HL-60/S4 (cell line): ENCODE data around the gene AGTR1.

Experiments
- in situ Hi-C: fragments of 300-500 bp; cut with MboI; formaldehyde crosslinking; loops from 2 replicates; pipeline ENCODE4 v1.14.3; 2022; ENCODE audit warnings: low sequenced_read_pairs

The AGTR1 gene

GRCh38 chr3:148697306-148698189 lies at the start of gene AGTR1:
TSS of gene AGTR1 (plus strand) at chr3:148697903. CDS start at chr3:148741036, 43,133 bp downstream.
- in situ Hi-C loops = no loop called here

- in situ Hi-C loops = no loop called here
Measured at GRCh38 chr3:148648685-148649352, 48.9 kb upstream of the AGTR1 start.

- in situ Hi-C loops = no loop called here
Measured at GRCh38 chr3:148651549-148651948, 46.2 kb upstream of the AGTR1 start.

- in situ Hi-C loops = no loop called here
Measured at GRCh38 chr3:148654433-148654832, 43.3 kb upstream of the AGTR1 start.

GRCh38 chr3:148657470-148657869 lies 40.2 kb upstream of the AGTR1 start:
- in situ Hi-C loops = no loop called here

- in situ Hi-C loops = no loop called here
Measured at GRCh38 chr3:148659512-148659911, 38.2 kb upstream of the AGTR1 start.

- in situ Hi-C loops = no loop called here
Measured at GRCh38 chr3:148680289-148680688, 17.4 kb upstream of the AGTR1 start.

GRCh38 chr3:148681080-148681479 lies 16.6 kb upstream of the AGTR1 start:
- in situ Hi-C loops = no loop called here

- in situ Hi-C loops = no loop called here
Measured at GRCh38 chr3:148682997-148683396, 14.7 kb upstream of the AGTR1 start.

- in situ Hi-C loops = no loop called here
Measured at GRCh38 chr3:148694116-148694515, 3.6 kb upstream of the AGTR1 start.

- in situ Hi-C loops = no loop called here
Measured at GRCh38 chr3:148698190-148698810, 597 bp downstream of the AGTR1 start.

- in situ Hi-C loops = no loop called here
Measured at GRCh38 chr3:148705314-148705713, 7.6 kb downstream of the AGTR1 start.

GRCh38 chr3:148707601-148708380 lies 10.1 kb downstream of the AGTR1 start:
- in situ Hi-C loops = no loop called here

GRCh38 chr3:148708409-148708808 lies 10.7 kb downstream of the AGTR1 start:
- in situ Hi-C loops = no loop called here

- in situ Hi-C loops = no loop called here
Measured at GRCh38 chr3:148709560-148710253, 12.0 kb downstream of the AGTR1 start.

GRCh38 chr3:148710665-148711064 lies 13.0 kb downstream of the AGTR1 start:
- in situ Hi-C loops = no loop called here

- in situ Hi-C loops = no loop called here
Measured at GRCh38 chr3:148711981-148712666, 14.4 kb downstream of the AGTR1 start.

GRCh38 chr3:148714521-148714920 lies 16.8 kb downstream of the AGTR1 start:
- in situ Hi-C loops = no loop called here

- in situ Hi-C loops = no loop called here
Measured at GRCh38 chr3:148716657-148717056, 19.0 kb downstream of the AGTR1 start.
